Measurements from ENCODE around the gene PYDC1. TPM values are rescaled to one million over a fixed set of nuclear protein-coding genes. Genes with fewer than 3 reads are reported as not detected.
"Not testable (repeated sequence)": the region's sequence is repeated elsewhere in the genome, so short reads cannot be mapped to it uniquely, and the experiment has no call there.

The PYDC1 gene
- total RNA-seq, 1 experiment from 2014 or later, result not detected

GRCh38 chr16:31179747-31180459 is 37.0 kb downstream of the PYDC1 start, which contains the start of gene FUS:
Gene FUS, plus strand, starts transcription at chr16:31180139. Its CDS starts 76 bp downstream, at chr16:31180215.
- DNase-seq (ENCODE audit: low read depth), result peak; percentile 88

DNA sequence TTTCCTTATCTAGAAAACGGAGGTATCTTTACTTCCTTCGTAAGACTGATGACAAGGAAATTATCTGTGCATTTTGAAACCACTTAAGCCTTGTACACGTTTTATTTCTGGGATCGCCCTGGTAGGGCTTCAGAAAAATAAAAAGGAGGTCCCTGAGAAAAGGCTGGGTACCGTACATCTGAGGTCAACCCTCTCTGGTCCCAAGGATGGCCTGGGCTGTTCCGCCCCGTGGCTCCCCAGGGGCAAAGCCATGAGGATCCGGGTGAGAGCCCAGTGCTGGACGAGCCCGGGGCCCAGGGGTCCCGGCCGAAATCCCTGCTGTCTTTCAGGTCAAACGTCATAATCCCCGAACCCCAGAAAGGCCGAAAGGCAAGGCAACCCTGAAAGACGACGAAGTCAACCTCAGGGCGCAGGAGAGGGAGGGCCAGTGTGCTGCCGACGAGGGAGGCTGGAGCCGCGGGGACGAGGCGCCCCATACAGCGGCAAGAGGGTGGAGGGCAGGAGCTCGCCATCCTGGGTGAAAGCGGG is 37.7 kb downstream of the PYDC1 start:
- no peak for DNase-seq (ENCODE audit: low read depth)

- peak; percentile 91 for DNase-seq (ENCODE audit: low read depth)
These were observed 39.8 kb downstream of the PYDC1 start for GRCh38 chr16:31177136-31177535.

DNA sequence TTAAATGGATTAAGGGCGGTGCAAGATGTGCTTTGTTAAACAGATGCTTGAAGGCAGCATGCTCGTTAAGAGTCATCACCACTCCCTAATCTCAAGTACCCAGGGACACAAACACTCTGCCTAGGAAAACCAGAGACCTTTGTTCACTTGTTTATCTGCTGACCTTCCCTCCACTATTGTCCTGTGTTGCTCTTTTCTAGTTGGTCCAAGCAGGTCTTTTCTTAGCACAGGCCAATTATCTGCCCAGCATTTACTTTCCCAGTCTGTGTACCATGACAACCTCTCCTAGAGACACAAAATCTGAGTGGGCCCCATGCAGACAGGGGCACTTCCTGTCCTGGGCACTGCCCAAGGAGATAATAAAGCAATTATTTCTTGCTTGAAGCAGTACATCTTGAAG is 46.9 kb downstream of the PYDC1 start:
- DNase-seq (ENCODE audit: low read depth), result not testable (repeated sequence)

DNA sequence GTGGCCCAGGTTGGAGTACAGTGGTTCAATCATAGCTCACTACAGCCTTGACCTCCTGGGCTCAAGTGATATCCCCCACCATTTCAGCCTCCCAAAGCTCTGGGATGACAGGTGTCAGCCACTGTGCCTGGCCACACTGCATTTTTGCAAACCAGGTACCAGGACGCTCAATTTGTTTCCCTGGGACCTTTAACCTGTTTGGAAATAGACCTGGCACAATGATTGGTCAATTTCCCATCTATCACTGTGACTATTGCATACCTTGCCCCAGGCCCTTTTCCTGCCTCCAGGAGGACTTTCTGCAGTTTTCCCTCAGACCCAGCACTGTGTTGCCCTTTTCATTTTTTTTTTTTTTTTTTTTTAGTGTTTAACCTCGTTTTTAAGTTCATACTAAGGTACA is 48.1 kb downstream of the PYDC1 start:
- DNase-seq (ENCODE audit: low read depth), result no peak

- DNase-seq (ENCODE audit: low read depth), result no peak
These were observed 49.6 kb downstream of the PYDC1 start for GRCh38 chr16:31167315-31167714.

Other genes starting within 250 kb of the PYDC1 start
- gene HSD3B7, start 231.9 kb downstream of the PYDC1 start, total RNA-seq (2014; rRNA removed; shearing (Covaris generic)), result 1.8 and 3.8 TPM in 2 replicates
- under 0.01 TPM in 1 of 2 replicates, not detected in the other for gene STX1B, start 206.5 kb downstream of the PYDC1 start, total RNA-seq (2014; rRNA removed; shearing (Covaris generic))
- 13.7 and 16.1 TPM in 2 replicates for gene STX4, start 183.6 kb downstream of the PYDC1 start, total RNA-seq (2014; rRNA removed; shearing (Covaris generic))
- 8.7 and 10.5 TPM in 2 replicates for gene ZNF668, start 142.9 kb downstream of the PYDC1 start, total RNA-seq (2014; rRNA removed; shearing (Covaris generic))
- gene ZNF646, start 142.7 kb downstream of the PYDC1 start, total RNA-seq (2014; rRNA removed; shearing (Covaris generic)), result 6.0 and 6.3 TPM in 2 replicates
- 0.39 and 1.2 TPM in 2 replicates for gene PRSS53, start 128.2 kb downstream of the PYDC1 start, total RNA-seq (2014; rRNA removed; shearing (Covaris generic))
- gene VKORC1, start 122.3 kb downstream of the PYDC1 start, total RNA-seq (2014; rRNA removed; shearing (Covaris generic)), result 58.1 and 77.1 TPM in 2 replicates
- 18.1 and 21.3 TPM in 2 replicates for gene BCKDK, start 108.7 kb downstream of the PYDC1 start, total RNA-seq (2014; rRNA removed; shearing (Covaris generic))
- gene KAT8, start 99.5 kb downstream of the PYDC1 start, total RNA-seq (2014; rRNA removed; shearing (Covaris generic)), result 39.9 and 44.6 TPM in 2 replicates
- gene PRSS8, start 81.4 kb downstream of the PYDC1 start, total RNA-seq (2014; rRNA removed; shearing (Covaris generic)), result not detected in 2 replicates
- gene PRSS36, start 67.1 kb downstream of the PYDC1 start, total RNA-seq (2014; rRNA removed; shearing (Covaris generic)), result 0.17 and 0.18 TPM in 2 replicates
- gene FUS, start 37.0 kb downstream of the PYDC1 start, total RNA-seq (2014; rRNA removed; shearing (Covaris generic)), result 28.8 and 32.1 TPM in 2 replicates
- 14.7 and 23.3 TPM in 2 replicates for gene PYCARD, start 14.4 kb downstream of the PYDC1 start, total RNA-seq (2014; rRNA removed; shearing (Covaris generic))
- not detected in 2 replicates for gene TRIM72, start 3.0 kb downstream of the PYDC1 start, total RNA-seq (2014; rRNA removed; shearing (Covaris generic))
- not detected in 2 replicates for gene ITGAM, start 42.8 kb upstream of the PYDC1 start, total RNA-seq (2014; rRNA removed; shearing (Covaris generic))
- gene ITGAX, start 138.0 kb upstream of the PYDC1 start, total RNA-seq (2014; rRNA removed; shearing (Covaris generic)), result 0.42 and 1.5 TPM in 2 replicates
- gene ITGAD, start 176.2 kb upstream of the PYDC1 start, total RNA-seq (2014; rRNA removed; shearing (Covaris generic)), result 0.06 TPM in 1 of 2 replicates, not detected in the other
- not detected in 2 replicates for gene COX6A2, start 211.2 kb upstream of the PYDC1 start, total RNA-seq (2014; rRNA removed; shearing (Covaris generic))
- gene ZNF843, start 225.7 kb upstream of the PYDC1 start, total RNA-seq (2014; rRNA removed; shearing (Covaris generic)), result 0.15 TPM in 1 of 2 replicates, not detected in the other
- 13.7 and 16.1 TPM in 2 replicates for gene ARMC5, start 242.4 kb upstream of the PYDC1 start, total RNA-seq (2014; rRNA removed; shearing (Covaris generic))

Measured in Daoy (cell line).